ENCODE measurements around the gene G6PC2. TPM values are rescaled to one million over a fixed set of nuclear protein-coding genes. Genes with fewer than 3 reads are reported as not detected.

The G6PC2 gene
- total RNA-seq, 1 donor from 2014 or later: not detected

DNA sequence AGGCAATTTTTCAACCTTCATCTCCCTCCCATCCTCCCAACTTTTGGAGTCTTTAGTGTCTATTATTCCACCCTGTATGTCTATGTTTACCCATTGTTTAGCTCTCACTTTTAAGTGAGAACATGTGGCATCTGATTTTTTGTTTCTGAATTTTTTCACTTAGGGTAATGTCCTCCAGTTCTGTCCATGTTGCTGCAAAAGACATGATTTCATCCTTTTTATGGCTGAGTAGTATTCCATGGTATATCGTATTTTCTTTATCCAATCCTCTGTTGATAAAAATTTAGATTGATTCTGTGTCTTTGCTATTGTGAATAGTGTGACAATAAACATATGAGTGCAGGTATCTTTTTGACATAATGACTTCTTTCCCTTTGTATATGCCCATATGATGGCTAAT is 48.2 kb downstream of the G6PC2 start:
- Histone ChIP-seq H3K27me3 (no peaks in the 10 kb centered on the region), H3K9ac (no peak overlapping the region), H3F3A (ENCODE audit: low read depth) (no peaks in the 10 kb centered on the region), H3K9me3 (ENCODE audit: low read depth) (no peaks in the 10 kb centered on the region), H3K4me2 (no peak overlapping the region), H3K36me3 (no peaks in the 10 kb centered on the region), H3K79me2 (ENCODE audit: low read depth) (no peaks in the 10 kb centered on the region), H3K27ac (no peak overlapping the region), H3K4me1 (no peaks in the 10 kb centered on the region), H4K20me1 (ENCODE audit: low read depth) (no peaks in the 10 kb centered on the region), H2AFZ (replicated peaks) (no peak overlapping the region), H3K4me3 (no peak overlapping the region)
- no peaks in the 10 kb centered on the region for H3K27me3 Mint-ChIP-seq (ENCODE audit: insufficient read depth, low read depth)
- H3K9me3 Mint-ChIP-seq: peaks cover 12% of the 10 kb centered on the region
- H3K27ac Mint-ChIP-seq: no peak overlapping the region
- H3K4me1 Mint-ChIP-seq: no peaks in the 10 kb centered on the region
- H3K36me3 Mint-ChIP-seq: no peaks in the 10 kb centered on the region
- H3K4me3 Mint-ChIP-seq: no peak overlapping the region
- no peak for DNase-seq (ENCODE audit: low spot score)
- no peak for TF ChIP-seq EZH2 (IDR thresholded peaks at IDR 0.05)
- no peak for TF ChIP-seq EZH2phosphoT487 (IDR thresholded peaks at IDR 0.05)
- TF ChIP-seq, protein P1, sequence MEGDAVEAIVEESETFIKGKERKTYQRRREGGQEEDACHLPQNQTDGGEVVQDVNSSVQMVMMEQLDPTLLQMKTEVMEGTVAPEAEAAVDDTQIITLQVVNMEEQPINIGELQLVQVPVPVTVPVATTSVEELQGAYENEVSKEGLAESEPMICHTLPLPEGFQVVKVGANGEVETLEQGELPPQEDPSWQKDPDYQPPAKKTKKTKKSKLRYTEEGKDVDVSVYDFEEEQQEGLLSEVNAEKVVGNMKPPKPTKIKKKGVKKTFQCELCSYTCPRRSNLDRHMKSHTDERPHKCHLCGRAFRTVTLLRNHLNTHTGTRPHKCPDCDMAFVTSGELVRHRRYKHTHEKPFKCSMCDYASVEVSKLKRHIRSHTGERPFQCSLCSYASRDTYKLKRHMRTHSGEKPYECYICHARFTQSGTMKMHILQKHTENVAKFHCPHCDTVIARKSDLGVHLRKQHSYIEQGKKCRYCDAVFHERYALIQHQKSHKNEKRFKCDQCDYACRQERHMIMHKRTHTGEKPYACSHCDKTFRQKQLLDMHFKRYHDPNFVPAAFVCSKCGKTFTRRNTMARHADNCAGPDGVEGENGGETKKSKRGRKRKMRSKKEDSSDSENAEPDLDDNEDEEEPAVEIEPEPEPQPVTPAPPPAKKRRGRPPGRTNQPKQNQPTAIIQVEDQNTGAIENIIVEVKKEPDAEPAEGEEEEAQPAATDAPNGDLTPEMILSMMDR (IDR thresholded peaks at IDR 0.05): no peak

DNA sequence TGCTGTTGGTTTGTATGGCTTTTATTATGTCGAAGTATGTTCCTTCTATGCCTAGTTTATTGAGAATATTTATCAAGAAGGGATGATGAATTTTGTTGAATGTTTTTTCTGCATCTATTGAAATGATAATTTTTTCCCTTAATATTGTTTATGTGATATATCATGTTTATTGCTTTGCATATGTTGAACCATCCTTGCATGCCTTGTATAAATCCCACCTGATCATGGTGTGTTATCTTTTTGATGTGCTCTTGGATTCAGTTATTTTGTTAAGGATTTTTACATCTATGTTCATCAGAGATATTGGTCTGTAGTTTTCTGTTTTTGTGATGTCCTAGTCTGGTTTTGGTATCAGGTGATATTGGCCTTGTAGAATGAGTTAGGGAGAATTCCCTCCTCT is 50.8 kb downstream of the G6PC2 start:
- Histone ChIP-seq H3F3A (ENCODE audit: low read depth) (no peaks in the 10 kb centered on the region), H3K4me3 (no peak overlapping the region), H3K36me3 (no peaks in the 10 kb centered on the region), H3K9ac (no peak overlapping the region), H2AFZ (replicated peaks) (no peak overlapping the region), H3K27ac (no peak overlapping the region), H3K79me2 (ENCODE audit: low read depth) (no peaks in the 10 kb centered on the region), H3K4me2 (no peak overlapping the region), H4K20me1 (ENCODE audit: low read depth) (no peaks in the 10 kb centered on the region), H3K27me3 (no peaks in the 10 kb centered on the region), H3K9me3 (ENCODE audit: low read depth) (no peaks in the 10 kb centered on the region), H3K4me1 (no peaks in the 10 kb centered on the region)
- H3K27me3 Mint-ChIP-seq (ENCODE audit: insufficient read depth, low read depth): no peaks in the 10 kb centered on the region
- no peak for TF ChIP-seq EZH2phosphoT487 (IDR thresholded peaks at IDR 0.05)
- TF ChIP-seq EZH2 (IDR thresholded peaks at IDR 0.05): no peak
- TF ChIP-seq, protein P1 (IDR thresholded peaks at IDR 0.05): no peak
- no peak for DNase-seq (ENCODE audit: low spot score)
- peaks cover 14% of the 10 kb centered on the region for H3K9me3 Mint-ChIP-seq
- H3K36me3 Mint-ChIP-seq: no peaks in the 10 kb centered on the region
- no peak overlapping the region for H3K4me3 Mint-ChIP-seq
- no peak overlapping the region for H3K27ac Mint-ChIP-seq
- H3K4me1 Mint-ChIP-seq: no peaks in the 10 kb centered on the region

DNA sequence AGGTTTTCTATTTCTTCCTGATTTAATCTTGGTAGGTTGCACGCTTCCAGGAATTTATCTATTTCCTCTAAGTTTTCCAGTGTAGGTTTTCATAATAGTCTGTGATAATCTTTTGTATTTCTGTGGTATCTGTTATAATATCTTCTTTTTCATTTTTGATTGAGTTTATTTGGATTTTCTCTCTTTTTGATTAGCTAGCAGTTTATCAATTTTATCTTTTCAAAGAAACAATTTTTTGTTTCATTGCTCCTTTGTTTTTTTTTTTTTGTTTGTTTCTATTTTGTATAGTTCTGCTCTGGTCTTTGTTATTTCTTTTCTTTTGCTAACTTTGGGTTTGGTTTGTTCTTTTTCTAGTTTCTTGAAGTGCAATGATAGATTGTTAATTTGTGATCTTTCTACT is 51.3 kb downstream of the G6PC2 start:
- H3K9me3 Mint-ChIP-seq: peaks cover 14% of the 10 kb centered on the region
- H3K4me1 Mint-ChIP-seq: no peaks in the 10 kb centered on the region
- H3K27ac Mint-ChIP-seq: no peak overlapping the region
- H3K4me1 ChIP-seq: no peaks in the 10 kb centered on the region
- DNase-seq (ENCODE audit: low spot score): no peak
- no peak overlapping the region for H3K4me3 ChIP-seq
- no peaks in the 10 kb centered on the region for H4K20me1 ChIP-seq (ENCODE audit: low read depth)
- TF ChIP-seq, protein P1 (IDR thresholded peaks at IDR 0.05): no peak
- no peak for TF ChIP-seq EZH2phosphoT487 (IDR thresholded peaks at IDR 0.05)
- TF ChIP-seq EZH2 (IDR thresholded peaks at IDR 0.05): no peak
- H3K27ac ChIP-seq: no peak overlapping the region
- H3K4me2 ChIP-seq: no peak overlapping the region
- H3K79me2 ChIP-seq (ENCODE audit: low read depth): no peaks in the 10 kb centered on the region
- no peaks in the 10 kb centered on the region for H3K36me3 Mint-ChIP-seq
- H3K4me3 Mint-ChIP-seq: no peak overlapping the region
- no peaks in the 10 kb centered on the region for H3K36me3 ChIP-seq
- no peaks in the 10 kb centered on the region for H3K27me3 ChIP-seq
- H3K9me3 ChIP-seq (ENCODE audit: low read depth): no peaks in the 10 kb centered on the region
- no peak overlapping the region for H2AFZ ChIP-seq (replicated peaks)
- H3K27me3 Mint-ChIP-seq (ENCODE audit: insufficient read depth, low read depth): no peaks in the 10 kb centered on the region
- H3F3A ChIP-seq (ENCODE audit: low read depth): no peaks in the 10 kb centered on the region
- H3K9ac ChIP-seq: no peak overlapping the region
